GM19043 (cell line): ENCODE data around the gene LHX4.
A peak's percentile ranks its signal among the peaks of the same experiment; 100 is the strongest.

ENCODE experiments used
- ATAC-seq: cut with Tn5 transposase; IDR thresholded peaks from one replicate; pipeline ENCODE4 v1.9.1; 2021; ENCODE audit warnings: low read depth; ENCODE audit not compliant: unreplicated experiment

Gene LHX4

GRCh38 chr1:180241716-180242544 is 11.9 kb downstream of the LHX4 start:
- no peak for ATAC-seq

- no peak for ATAC-seq
These were observed 13.6 kb downstream of the LHX4 start for GRCh38 chr1:180243517-180244221.

GRCh38 chr1:180244840-180245239 is 14.8 kb downstream of the LHX4 start:
- no peak for ATAC-seq

GRCh38 chr1:180246579-180246978 is 16.5 kb downstream of the LHX4 start:
- no peak for ATAC-seq

GRCh38 chr1:180247061-180247460 is 17.0 kb downstream of the LHX4 start:
- ATAC-seq: no peak

GRCh38 chr1:180247580-180247979 is 17.5 kb downstream of the LHX4 start:
- no peak for ATAC-seq

GRCh38 chr1:180248176-180248575 is 18.1 kb downstream of the LHX4 start:
- no peak for ATAC-seq

GRCh38 chr1:180248731-180249681 is 18.9 kb downstream of the LHX4 start:
- no peak for ATAC-seq

GRCh38 chr1:180249725-180250498 is 19.8 kb downstream of the LHX4 start:
- ATAC-seq: no peak

GRCh38 chr1:180250499-180250770 is 20.4 kb downstream of the LHX4 start:
- ATAC-seq: no peak

- ATAC-seq: no peak
These were observed 20.9 kb downstream of the LHX4 start for GRCh38 chr1:180250883-180251509.

- ATAC-seq: no peak
These were observed 21.7 kb downstream of the LHX4 start for GRCh38 chr1:180251526-180252305.

- ATAC-seq: peak; percentile 75
These were observed 22.8 kb downstream of the LHX4 start for GRCh38 chr1:180252638-180253536.

- no peak for ATAC-seq
These were observed 23.8 kb downstream of the LHX4 start for GRCh38 chr1:180253585-180254495.

- no peak for ATAC-seq
These were observed 24.4 kb downstream of the LHX4 start for GRCh38 chr1:180254496-180254819.

GRCh38 chr1:180254854-180255253 is 24.8 kb downstream of the LHX4 start:
- ATAC-seq: no peak
